ENCODE measurements around the gene ERP44.
"Not testable (repeated sequence)": the region's sequence is repeated elsewhere in the genome, so short reads cannot be mapped to it uniquely, and the experiment has no call there.

ERP44 gene

GRCh38 chr9:100098887-100099721 is at the start of gene ERP44, which contains the start of gene INVS:
TSS of gene ERP44 (minus strand) at chr9:100099000. CDS start at chr9:100098840, 160 bp downstream.
TSS of gene INVS (plus strand) at chr9:100099243. CDS start at chr9:100104522, 5,279 bp downstream.
- DNase-seq (ENCODE audit: low read depth), result peak; percentile 96

GRCh38 chr9:100145976-100146375 is 47.2 kb upstream of the ERP44 start:
- not testable (repeated sequence) for DNase-seq (ENCODE audit: low read depth)

- DNase-seq (ENCODE audit: low read depth), result not testable (repeated sequence)
Measured at GRCh38 chr9:100145167-100145934, 46.6 kb upstream of the ERP44 start.

DNA sequence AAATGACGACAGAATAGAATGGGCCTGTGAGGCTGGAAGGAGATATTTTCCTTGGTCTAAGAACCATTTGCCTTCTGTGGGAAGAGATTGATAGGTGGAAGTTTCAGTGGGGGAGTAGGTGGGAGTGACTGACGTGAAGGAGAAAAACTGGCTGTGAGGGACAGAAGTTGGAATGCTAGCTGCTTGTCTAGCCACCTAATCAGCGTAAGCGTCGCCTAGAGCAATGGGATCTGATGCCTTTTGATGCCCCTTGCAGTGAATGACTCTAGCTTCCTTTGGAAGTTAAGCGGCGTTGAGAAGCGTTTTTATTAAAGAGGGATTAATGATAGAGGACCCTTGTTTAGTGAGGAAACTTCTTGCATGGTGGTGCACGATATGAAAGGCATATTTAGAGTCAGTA is 43.1 kb upstream of the ERP44 start:
- DNase-seq (ENCODE audit: low read depth), result not testable (repeated sequence)

DNA sequence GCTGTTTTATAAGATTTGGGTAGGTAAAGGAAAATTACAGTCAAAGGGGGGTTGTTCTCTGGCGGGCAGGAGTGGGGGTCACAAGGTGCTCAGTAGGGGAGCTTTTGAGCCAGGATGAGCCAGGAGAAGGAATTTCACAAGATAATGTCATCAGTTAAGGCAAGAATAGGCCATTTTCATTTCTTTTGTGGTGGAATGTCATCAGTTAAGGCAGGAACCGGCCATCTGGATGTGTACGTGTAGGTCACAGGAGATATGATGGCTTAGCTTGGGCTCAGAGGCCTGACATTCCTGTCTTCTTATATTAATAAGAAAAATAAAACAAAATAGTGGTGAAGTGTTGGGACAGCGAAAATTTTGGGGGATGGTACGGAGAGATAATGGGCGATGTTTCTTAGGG is 41.5 kb upstream of the ERP44 start:
- DNase-seq (ENCODE audit: low read depth), result not testable (repeated sequence)

- DNase-seq (ENCODE audit: low read depth), result not testable (repeated sequence)
Measured at GRCh38 chr9:100136799-100137198, 38.0 kb upstream of the ERP44 start.

- DNase-seq (ENCODE audit: low read depth), result no peak
Measured at GRCh38 chr9:100134731-100135130, 35.9 kb upstream of the ERP44 start.

GRCh38 chr9:100131875-100132430 is 33.2 kb upstream of the ERP44 start:
- DNase-seq (ENCODE audit: low read depth), result no peak

GRCh38 chr9:100131216-100131615 is 32.4 kb upstream of the ERP44 start:
- DNase-seq (ENCODE audit: low read depth), result no peak

- no peak for DNase-seq (ENCODE audit: low read depth)
Measured at GRCh38 chr9:100129772-100130171, 31.0 kb upstream of the ERP44 start.

GRCh38 chr9:100126423-100126822 is 27.6 kb upstream of the ERP44 start:
- no peak for DNase-seq (ENCODE audit: low read depth)

DNA sequence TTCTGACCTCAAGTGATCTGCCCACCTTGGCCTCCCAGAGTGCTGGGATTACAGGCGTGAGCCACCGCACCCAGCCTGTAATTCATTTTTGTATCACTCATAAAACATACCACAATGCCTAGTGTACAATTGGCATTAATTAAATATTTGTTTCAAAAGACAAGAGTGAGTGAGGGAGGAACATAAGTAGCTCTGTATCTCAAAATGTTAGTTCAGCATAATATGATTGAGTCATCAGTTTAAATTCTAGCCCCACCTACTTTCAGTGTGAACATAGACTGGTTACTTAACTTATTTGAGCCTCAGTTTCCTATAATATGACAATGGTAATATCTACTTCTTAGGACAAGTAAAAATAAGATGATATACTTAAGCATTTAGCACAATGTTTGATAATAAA is 27.1 kb upstream of the ERP44 start:
- DNase-seq (ENCODE audit: low read depth), result no peak

DNA sequence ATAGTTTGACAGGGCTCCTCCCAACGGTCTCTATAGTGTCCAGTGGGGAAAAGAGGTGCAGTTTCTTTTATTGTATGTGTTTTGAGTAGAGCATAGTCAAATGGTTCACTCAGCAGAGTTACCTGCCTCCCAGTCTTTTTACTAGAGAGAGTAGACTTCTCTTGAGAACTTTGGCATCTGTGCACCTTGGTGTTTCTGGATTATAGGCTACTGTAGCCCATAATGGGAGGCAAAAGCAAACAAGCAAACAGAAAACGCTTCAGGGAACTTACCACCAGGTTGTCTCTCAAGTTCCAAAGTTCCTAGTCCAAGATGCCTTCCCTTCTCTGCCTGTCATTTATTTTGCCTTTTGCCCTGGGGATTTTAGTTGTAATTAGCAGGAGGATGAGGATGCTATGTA is 26.4 kb upstream of the ERP44 start:
- no peak for DNase-seq (ENCODE audit: low read depth)

- DNase-seq (ENCODE audit: low read depth), result no peak
Measured at GRCh38 chr9:100120286-100120685, 21.5 kb upstream of the ERP44 start.

- no peak for DNase-seq (ENCODE audit: low read depth)
Measured at GRCh38 chr9:100117316-100117715, 18.5 kb upstream of the ERP44 start.

- no peak for DNase-seq (ENCODE audit: low read depth)
Measured at GRCh38 chr9:100112677-100113336, 14.0 kb upstream of the ERP44 start.

DNA sequence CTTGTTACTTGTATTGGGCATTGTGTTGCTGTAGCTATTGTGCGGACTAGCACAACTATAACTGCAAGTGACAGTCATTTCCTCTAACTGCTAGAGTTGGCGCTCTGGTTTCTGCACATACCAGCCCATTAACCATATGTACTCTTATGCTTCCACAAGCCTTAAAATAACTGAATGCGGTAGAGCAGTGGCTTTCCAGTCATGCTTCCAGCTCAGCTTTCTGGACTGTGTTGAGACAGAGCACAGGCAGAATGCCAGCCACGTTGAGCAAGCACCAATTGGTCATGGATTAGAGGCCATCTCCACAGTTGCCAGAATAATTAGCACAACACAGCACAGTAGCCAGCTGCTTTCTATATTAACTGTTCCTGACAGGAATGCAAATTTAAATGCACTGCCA is 12.4 kb upstream of the ERP44 start:
- DNase-seq (ENCODE audit: low read depth), result peak; percentile 93

GRCh38 chr9:100108559-100108958 is 9.8 kb upstream of the ERP44 start:
- no peak for DNase-seq (ENCODE audit: low read depth)

DNA sequence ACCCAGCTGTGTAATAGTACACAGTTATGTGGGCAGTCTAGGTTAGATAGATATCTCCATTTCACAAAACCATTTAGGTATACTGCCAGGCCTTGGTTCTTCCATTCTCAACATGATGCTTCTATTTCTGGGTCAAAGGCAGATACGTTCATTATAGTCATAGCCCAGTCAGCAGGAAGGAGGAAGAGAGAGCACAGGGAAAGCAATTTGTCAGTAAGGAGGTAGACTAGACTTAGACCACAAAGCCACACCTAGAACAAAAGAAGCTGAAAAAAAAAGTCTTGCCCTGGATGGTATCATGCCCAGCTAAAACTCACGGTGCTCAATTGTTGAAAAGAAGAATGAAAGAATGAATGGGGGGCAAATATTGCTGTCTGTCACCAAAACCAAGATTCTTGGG is 7.8 kb upstream of the ERP44 start:
- no peak for DNase-seq (ENCODE audit: low read depth)

DNA sequence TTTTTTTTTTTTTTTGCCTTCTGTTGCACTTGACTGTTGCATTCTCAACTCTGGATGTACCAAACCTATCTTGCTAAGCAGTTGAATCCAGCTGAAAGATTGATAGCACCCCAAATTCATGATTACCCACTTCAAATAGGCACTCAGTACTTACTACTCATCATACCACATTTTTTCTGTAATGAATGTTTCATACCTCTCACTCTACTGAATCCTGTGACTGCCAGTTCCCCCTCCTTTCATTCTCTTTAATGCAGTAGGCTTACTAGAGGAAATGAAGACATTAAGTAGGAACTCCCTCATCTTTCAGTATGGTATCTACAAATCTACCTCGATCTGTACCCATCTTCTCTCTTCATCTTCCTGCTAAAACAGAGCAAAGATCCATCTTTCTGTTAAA is 7.1 kb upstream of the ERP44 start:
- DNase-seq (ENCODE audit: low read depth), result no peak

GRCh38 chr9:100104314-100104713 is 5.5 kb upstream of the ERP44 start:
- DNase-seq (ENCODE audit: low read depth), result peak; percentile 22

- no peak for DNase-seq (ENCODE audit: low read depth)
Measured at GRCh38 chr9:100101608-100102007, 2.8 kb upstream of the ERP44 start.

All from HS-5 (cell line).